DMS 273 treated with DMSO at 0.1 percent for 48 hours (cell line): ENCODE measurements around the gene MAD2L1BP.

Experiments
- DNase-seq: peaks from one replicate; lab custom pipeline; 2025; lab: John Stamatoyannopoulos, UW

MAD2L1BP gene

DNA sequence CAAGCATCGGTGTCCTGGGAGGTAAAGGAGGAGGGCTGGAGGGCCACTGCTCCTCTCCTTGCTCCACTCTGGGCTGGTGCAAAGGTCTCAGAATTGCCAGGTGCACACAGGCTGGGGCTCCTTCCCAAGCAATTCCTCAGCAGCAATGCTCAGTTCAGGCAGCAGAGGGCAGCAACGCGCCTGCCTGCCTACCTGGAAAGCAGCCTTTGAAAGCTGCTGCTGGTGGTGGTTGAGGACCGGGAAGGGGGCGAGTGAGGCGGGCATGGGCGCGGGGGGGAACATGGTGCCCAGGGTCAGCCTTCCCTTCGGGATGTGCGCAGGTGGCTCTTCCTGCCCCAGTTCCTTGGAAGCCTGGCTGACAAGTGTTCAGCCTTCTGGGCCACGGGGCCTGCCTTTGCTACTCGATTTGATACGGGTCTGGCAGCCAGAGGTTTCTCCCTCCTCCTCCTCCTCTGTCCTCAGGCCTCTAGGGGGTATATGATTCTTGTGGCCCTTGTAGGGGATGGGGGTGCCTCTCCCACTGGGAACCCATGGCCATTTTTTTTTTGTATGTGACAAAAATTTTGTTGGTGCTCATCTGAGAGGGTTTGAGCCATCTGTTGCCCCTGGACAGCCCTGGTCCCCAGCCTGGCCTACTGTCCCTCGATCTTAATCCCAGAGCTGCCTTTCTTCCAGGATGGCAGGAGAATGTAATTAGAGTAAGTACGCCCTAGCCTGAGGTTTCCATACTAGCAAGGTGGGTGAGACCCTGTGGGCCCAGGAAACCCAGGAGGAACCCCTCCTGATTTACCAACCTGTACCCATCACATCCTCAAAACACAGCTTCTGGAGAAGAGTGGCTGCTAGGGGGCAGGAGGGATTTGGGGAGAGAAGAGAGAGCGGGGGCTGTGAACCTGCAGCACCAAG, 31.9 kb downstream of the MAD2L1BP start:
- peak; percentile 20 for DNase-seq

- DNase-seq, result peak; percentile 49
Measured at GRCh38 chr6:43668151-43669028, 32.8 kb downstream of the MAD2L1BP start.

GRCh38 chr6:43669050-43669921, 33.6 kb downstream of the MAD2L1BP start:
- DNase-seq, result no peak

- DNase-seq, result no peak
Measured at GRCh38 chr6:43669922-43670622, 34.4 kb downstream of the MAD2L1BP start.

GRCh38 chr6:43670623-43670986, 35.0 kb downstream of the MAD2L1BP start:
- no peak for DNase-seq

DNA sequence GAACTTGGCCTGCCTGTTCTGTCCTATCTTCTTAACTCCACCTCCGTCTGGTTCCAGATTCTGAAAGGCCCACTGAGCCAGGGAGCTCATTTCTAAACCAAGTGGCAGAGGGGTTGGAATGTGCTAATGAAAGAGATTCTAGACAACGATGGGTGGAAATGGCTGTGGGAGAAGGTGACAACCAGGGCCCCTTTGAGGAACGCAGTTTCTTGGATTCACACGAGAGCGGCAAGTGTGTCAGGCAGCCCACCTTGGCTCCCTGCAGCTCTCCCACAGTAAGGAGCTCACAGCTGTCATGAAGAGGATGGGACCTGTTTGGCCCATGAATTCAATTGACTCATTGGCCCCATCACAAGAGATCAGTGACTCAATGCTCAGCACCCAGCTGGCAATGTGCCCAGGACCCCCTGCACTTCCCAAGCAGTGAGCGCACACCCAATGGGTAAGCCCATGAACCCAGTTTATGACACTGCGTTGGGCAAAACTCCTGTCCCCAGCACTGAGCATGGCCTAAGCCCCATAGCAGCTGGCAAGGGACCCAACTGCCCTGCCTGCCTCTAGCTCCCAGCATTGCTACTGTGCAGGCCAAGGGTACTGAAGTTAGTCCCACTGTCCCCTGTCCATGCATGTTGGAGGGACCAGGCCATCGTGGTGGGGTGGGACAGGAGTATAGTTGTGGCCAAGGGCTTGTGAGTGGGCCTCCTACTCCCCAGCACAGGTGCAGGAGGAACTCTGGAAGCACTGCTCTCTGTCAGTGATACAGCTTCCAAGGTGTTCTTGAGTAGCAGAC, 35.6 kb downstream of the MAD2L1BP start:
- DNase-seq, result no peak

DNA sequence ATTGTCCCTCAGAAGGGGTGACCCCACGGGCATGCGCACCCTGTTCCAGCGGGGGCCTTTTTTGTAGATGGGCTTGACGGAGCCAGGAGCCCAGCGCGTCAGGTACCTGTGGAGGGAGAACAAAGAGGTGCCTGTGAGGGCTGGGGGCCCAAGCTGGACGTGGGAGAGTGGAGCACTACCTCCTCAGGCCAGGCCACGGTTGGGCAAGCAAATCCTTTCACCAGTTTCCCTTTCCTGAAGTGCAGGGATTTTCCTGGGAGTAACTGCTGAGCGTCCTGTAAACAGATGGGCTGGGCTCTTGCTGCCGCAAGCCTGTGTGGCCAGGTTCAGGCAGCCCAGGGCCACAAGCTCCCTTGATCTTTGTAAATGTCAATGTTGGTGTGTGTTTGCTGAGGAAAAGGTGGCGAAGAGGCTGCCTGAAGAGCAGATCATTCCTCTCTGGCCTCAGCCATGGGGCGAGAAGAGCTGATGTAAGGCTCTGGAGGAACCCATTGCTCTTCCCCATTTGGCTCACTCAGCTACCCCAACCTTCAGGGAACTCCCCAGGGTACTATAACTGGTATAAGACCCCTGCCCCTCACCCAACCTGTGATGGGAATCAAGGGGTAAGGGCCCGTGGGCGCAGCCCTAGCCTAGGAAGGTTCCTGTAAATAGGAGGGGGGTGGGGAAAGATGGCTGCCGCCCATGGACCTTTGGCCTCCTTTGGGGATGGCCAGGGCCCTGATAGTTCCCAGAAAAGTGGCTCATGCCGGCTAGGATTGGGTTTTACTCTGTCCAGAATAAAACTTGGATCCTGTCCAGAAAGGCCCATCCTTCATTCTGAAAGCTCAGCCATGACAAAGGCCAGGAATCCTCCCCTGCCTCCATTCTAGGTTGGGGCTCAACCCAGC, 36.4 kb downstream of the MAD2L1BP start:
- DNase-seq, result no peak

DNA sequence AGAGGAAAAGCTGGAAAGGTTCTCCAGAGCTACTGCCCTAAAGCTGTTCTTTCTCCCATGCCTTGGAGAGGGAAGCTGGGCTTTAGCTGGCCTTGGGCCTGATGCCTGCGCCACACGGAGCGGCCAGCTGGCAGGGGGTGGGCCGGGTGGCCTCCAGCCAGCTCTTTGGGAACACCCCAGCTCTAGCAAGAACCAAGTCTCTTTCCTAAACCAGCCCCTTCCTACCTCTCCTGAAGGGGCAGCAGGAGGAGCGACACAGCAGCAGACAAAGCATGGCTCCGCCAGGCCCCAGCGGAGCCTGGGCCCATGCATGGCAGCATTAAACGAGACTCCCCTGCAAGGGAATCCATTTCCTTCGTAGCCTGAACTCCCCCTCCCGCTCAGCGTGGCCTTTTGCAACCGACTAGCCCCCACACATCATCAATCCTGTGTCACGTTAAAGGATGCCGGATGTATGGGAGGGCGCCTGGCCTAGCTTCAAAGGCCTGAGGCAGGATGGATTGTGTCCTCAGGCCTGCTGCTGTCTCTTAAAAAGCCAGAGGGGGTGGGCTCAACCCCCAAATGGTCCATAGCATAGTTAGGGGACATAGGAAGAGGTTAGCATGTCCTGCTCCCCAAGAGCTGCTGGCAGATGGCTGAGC, 37.9 kb downstream of the MAD2L1BP start:
- peak; percentile 82 for DNase-seq

- no peak for DNase-seq
Measured at GRCh38 chr6:43674291-43674690, 38.7 kb downstream of the MAD2L1BP start.

DNA sequence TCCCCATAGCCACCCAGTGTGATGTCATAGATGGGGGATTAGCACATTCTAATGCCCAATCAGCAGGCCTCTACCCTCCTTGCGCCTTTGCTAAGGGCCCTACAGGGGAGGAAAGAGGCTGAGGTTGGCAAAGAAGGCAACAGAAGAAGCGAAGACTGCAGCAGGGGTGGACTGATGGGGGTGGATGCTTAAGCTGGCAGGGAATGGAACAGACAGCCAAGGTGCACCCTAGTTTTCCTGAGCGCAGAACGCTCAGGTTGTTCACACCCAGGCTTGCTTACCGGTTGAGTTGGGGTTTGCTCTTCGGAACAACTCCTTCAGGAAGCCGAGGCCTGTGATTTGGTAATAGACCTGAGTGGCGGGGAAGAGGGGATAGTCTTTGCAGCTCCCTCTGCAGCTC, 39.3 kb downstream of the MAD2L1BP start:
- DNase-seq, result no peak

DNA sequence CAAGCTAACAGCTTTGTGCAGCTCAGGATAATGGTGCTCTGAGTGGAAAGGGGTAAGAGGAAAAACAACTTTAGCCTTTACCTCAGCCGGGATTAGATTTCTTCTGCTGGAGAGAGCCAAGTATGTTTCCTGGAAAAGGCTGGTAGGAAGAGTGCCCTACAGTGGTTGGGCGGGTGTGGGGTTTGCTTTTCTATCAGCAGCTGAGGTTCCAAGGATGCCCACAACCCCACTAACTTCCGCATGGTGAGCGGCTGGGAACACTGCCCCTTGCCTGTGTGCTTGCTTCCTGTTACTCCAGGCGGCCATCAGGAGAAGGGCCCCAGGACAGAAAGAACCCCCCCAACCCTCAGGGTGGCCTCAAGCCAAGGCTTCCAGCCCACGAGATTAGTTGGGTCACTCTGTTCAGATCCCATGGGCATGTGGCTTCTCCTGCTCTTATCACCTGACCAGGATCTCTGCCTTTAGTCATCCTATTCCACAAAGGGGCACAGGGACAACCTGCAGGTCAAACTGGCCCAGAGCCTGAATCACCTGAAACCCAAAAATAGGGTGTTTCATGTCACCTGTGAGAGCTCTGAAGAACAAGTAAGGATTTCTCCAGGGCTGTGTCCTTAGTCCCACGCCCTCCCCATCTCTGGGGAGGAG, 41.4 kb downstream of the MAD2L1BP start:
- no peak for DNase-seq

GRCh38 chr6:43677759-43678158, 42.1 kb downstream of the MAD2L1BP start:
- DNase-seq, result no peak

GRCh38 chr6:43678341-43678740, 42.7 kb downstream of the MAD2L1BP start:
- no peak for DNase-seq

- DNase-seq, result no peak
Measured at GRCh38 chr6:43679057-43679456, 43.4 kb downstream of the MAD2L1BP start.

DNA sequence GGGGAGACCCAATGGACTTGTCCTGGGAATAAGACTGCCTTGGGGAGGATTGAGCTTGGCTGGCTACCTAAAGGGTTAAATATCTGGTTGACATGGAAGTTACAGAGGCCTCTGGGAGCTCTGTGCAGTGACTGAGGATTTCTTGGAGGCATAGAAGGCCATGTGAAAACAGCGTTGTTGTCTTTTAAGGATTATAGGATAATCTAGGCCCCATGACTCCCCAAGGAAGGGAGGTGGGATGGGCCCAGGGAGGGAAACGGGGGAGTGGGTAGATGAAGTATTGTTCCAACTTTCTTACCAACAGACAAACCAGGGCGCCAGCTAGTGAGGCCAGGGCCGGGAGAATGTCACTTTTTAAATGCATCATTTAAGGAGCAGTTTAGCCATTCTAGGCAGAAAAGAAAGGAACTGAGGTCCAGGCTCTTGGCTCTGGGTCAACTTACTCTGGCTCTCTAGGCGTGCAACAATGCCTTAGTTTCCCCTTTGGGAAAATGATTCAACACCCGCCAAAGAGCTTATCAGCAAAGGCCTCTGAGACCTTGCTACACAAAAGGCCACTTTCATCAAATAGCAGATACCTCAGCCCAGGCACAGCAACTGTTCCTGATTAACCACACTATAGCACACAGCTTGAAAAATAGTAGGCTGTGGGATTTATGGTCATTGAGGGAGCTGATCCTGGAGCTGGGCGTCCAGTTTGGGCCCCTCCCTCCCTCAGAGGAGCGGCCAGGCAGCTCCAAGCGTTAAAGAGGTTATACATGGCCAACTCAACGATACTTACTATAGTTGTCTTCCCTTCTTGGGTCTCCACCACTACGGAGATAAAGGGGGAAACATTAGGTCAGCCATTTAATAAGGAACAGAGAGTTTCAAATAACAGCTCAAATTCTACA, 44.9 kb downstream of the MAD2L1BP start:
- DNase-seq, result no peak

DNA sequence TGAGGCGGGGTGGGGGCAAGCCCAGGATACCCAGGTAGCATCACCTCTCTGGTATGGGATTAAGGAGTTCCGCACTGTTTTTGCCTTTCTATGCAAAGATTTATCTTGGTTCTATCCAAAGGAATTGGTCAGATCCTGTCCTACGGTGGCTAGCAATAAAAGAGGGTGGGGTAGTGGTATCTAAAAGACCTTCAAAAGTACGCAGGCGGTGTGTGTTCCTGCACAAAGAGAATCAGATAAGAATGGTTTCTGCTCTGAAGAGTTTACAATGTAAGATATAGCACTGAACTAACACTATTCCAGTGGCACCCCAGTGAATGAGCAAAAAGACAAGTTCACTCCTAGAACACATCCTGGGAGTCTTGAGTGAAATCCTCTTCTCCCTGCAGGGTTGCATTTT, 45.7 kb downstream of the MAD2L1BP start:
- DNase-seq, result no peak

- DNase-seq, result no peak
Measured at GRCh38 chr6:43682724-43683429, 47.2 kb downstream of the MAD2L1BP start.
